Sigmoid colon (tissue), 7 donors: Measurements from ENCODE around the gene CHRNB2. TPM values are rescaled to one million over a fixed set of nuclear protein-coding genes. Genes with fewer than 3 reads are reported as not detected.
"Not testable (repeated sequence)": the region's sequence is repeated elsewhere in the genome, so short reads cannot be mapped to it uniquely, and the experiment has no call there.

ENCODE experiments used
- DNase-seq: peaks from one replicate; pipeline ENCODE4 v3.0.0-alpha.2; 2019
- H3K27ac ChIP-seq, 4 donors: fragments of 200-600 bp; sonication (generic); one replicate each; pipeline ENCODE4 v1.5.1; 2016 to 2019; ENCODE audit warnings: mild to moderate bottlenecking in 1 of 4
- H3K27me3 ChIP-seq, 3 donors: fragments of 200-600 bp; sonication (generic); one replicate each; pipeline ENCODE4 v1.5.1; 2019; ENCODE audit warnings: mild to moderate bottlenecking in 1 of 3
- H3K36me3 ChIP-seq, 4 donors: fragments of 200-600 bp; sonication (generic); one replicate each; pipeline ENCODE4 v1.5.1; 2016 to 2019
- H3K4me1 ChIP-seq, 4 donors: fragments of 200-600 bp; sonication (generic); one replicate each; pipeline ENCODE4 v1.5.1; 2017 to 2019
- H3K4me3 ChIP-seq, 4 donors: fragments of 200-600 bp; sonication (generic); one replicate each; pipeline ENCODE4 v1.5.1; 2017 to 2019; ENCODE audit warnings: mild to moderate bottlenecking in 2 of 4, moderate library complexity in 1 of 4
- H3K9me3 ChIP-seq, 4 donors: fragments of 200-600 bp in 3 of 4; sonication (generic) in 3 of 4; one replicate each; pipeline versions ENCODE4 v1.5.1 to v1.6.1; 2013 to 2019
- CTCF ChIP-seq, 4 experiments: fragments of 450-650 bp in 3 of 4; fragments of 200-600 bp in 1 of 4; IDR thresholded peaks; one replicate each; pipeline ENCODE4 v1.5.1; 2016 to 2019; ENCODE audit warnings: antibody characterized with exemption in 4 of 4, mild to moderate bottlenecking in 3 of 4, moderate library complexity in 2 of 4
- EP300 ChIP-seq, 4 donors: sonication (generic); formaldehyde crosslinking; IDR thresholded peaks; one replicate each; pipeline ENCODE4 v1.6.1; 2017; ENCODE audit warnings: antibody characterized with exemption in 4 of 4
- POLR2A ChIP-seq, 2 donors: fragments of 450-650 bp; IDR thresholded peaks; one replicate each; pipeline ENCODE4 v1.6.1; 2016; ENCODE audit warnings: antibody characterized with exemption in 2 of 2, mild to moderate bottlenecking in 2 of 2, moderate library complexity in 2 of 2
- POLR2AphosphoS5 ChIP-seq, 4 donors: sonication (generic); formaldehyde crosslinking; IDR thresholded peaks; one replicate each; pipeline ENCODE4 v1.6.1; 2017; ENCODE audit warnings: antibody characterized with exemption in 4 of 4
- WGBS, 2 donors: extraction: QIAGEN DNeasy Blood & Tissue Kit; methylation state at CpG; one replicate each; pipeline ENCODE4 v1.1.7; 2013; 5-methylcytosine and 5-hydroxymethylcytosine counted together
- intact Hi-C: fragments of 100-400 bp; cut with DNase I; formaldehyde crosslinking; loops from one replicate; pipeline ENCODE4 v1.15.1; 2023
- polyA plus RNA-seq, 3 donors: library from polyadenylated mRNA; stranded (reverse); fragments of 200-250 nt; gene quantifications; one replicate each; pipeline ENCODE4 v1.2.3, GENCODE V29; 2013
- total RNA-seq, 4 donors: library from RNA; depleted of rRNA; stranded (reverse); fragments of >200 nt; gene quantifications; one replicate each; pipeline ENCODE4 v1.1.0, GENCODE V29; 2016
- donor health status: healthy with polysubstance abuse.
- donor health status: Bipolar disorder and iron deficiency.
- donor health status: healthy.

Gene CHRNB2
- total and polyA plus RNA-seq, 7 donors = under 0.01 to 1.7 (median 0.95) TPM; not detected in 2

- no peak overlapping the region for H3K4me3 ChIP-seq
- no peaks in the 10 kb centered on the region for H3K27me3 ChIP-seq
- DNase-seq = no peak
- H3K36me3 ChIP-seq = no peaks in the 10 kb centered on the region
- intact Hi-C loops = no loop called here
- H3K27ac ChIP-seq = no peak overlapping the region
- TF ChIP-seq POLR2AphosphoS5 (IDR thresholded peaks at IDR 0.05) = no peak
- TF ChIP-seq CTCF (IDR thresholded peaks at IDR 0.05) = no peak
- no peak for TF ChIP-seq POLR2A (IDR thresholded peaks at IDR 0.05)
- no peak for TF ChIP-seq EP300 (IDR thresholded peaks at IDR 0.05)
- no peaks in the 10 kb centered on the region for H3K4me1 ChIP-seq
- H3K9me3 ChIP-seq = no peaks in the 10 kb centered on the region
Observed at GRCh38 chr1:154524881-154525280, 42.7 kb upstream of the CHRNB2 start.

DNA sequence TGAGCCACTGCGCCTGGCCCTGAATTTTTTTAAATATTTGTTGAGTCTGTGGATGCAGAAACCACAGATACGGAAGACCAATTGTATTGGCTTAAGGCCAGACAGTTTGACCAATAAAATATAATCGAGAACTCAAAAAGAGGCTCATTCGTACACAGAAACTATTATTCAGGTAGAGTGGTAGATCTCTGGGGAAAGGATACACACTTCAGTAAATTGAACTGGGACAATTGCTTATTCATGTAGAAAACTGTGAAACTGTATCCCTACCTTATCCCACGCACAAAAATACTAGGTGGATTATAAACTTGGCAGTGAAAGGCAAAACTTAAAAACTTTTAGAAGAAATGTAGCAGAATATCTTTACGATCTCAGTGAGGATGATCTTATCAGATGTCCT is 40.4 kb upstream of the CHRNB2 start:
- intact Hi-C loops = no loop called here
- Histone ChIP-seq H3K27me3 (no peaks in the 10 kb centered on the region), H3K4me3 (no peak overlapping the region), H3K36me3 (no peaks in the 10 kb centered on the region), H3K9me3 (no peaks in the 10 kb centered on the region), H3K27ac (no peak overlapping the region), H3K4me1 (no peaks in the 10 kb centered on the region)
- TF ChIP-seq POLR2AphosphoS5 (IDR thresholded peaks at IDR 0.05) (no peak), POLR2A (IDR thresholded peaks at IDR 0.05) (no peak), CTCF (IDR thresholded peaks at IDR 0.05) (no peak), EP300 (IDR thresholded peaks at IDR 0.05) (no peak)
- no peak for DNase-seq
- 39 to 80% methylated on average over 6 of the region's 6 CpGs for WGBS, 2 donors

- no peak for TF ChIP-seq CTCF (IDR thresholded peaks at IDR 0.05)
- no peak for TF ChIP-seq POLR2A (IDR thresholded peaks at IDR 0.05)
- no peak for TF ChIP-seq POLR2AphosphoS5 (IDR thresholded peaks at IDR 0.05)
- no peak for TF ChIP-seq EP300 (IDR thresholded peaks at IDR 0.05)
- no peaks in the 10 kb centered on the region for H3K36me3 ChIP-seq
- DNase-seq = no peak
- H3K27me3 ChIP-seq = no peaks in the 10 kb centered on the region
- 93 to 96% methylated on average over 6 of the region's 6 CpGs for WGBS, 2 donors
- H3K4me1 ChIP-seq = no peaks in the 10 kb centered on the region
- no peak overlapping the region for H3K4me3 ChIP-seq
- no peak overlapping the region for H3K27ac ChIP-seq
- H3K9me3 ChIP-seq = no peaks in the 10 kb centered on the region
- intact Hi-C loops = no loop called here
Observed at GRCh38 chr1:154529308-154529707, 38.3 kb upstream of the CHRNB2 start.

DNA sequence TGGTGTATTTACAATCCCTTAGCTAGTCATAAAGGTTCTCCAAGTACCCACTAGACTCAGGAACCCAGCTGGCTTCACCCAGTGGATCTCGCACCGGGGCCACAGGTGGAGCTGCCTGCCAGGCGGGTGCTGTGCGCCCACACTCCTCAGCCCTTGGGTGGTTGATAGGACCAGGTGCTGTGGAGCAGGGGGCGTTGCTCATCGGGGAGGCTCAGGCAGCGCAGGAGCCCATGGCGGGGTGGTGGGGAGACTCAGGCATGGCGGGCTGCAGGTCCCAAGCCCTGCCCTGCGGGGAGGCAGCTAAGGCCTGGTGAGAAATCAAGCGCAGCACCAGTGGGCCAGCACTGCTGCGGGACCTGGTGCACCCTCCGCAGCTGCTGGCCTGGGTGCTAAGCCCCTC is 35.6 kb upstream of the CHRNB2 start:
- H3K9me3 ChIP-seq, DNase-seq, H3K27me3 ChIP-seq, intact Hi-C loops, H3K4me3 ChIP-seq, H3K27ac ChIP-seq, H3K36me3 ChIP-seq, H3K4me1 ChIP-seq: not testable (repeated sequence)
- 95 to 96% methylated on average over 13 of the region's 13 CpGs for WGBS, 2 donors

- WGBS, 2 donors = 46 to 68% methylated on average over 11 of the region's 11 CpGs
- TF ChIP-seq POLR2AphosphoS5 (IDR thresholded peaks at IDR 0.05) (no peak), POLR2A (IDR thresholded peaks at IDR 0.05) (no peak), EP300 (IDR thresholded peaks at IDR 0.05) (no peak), CTCF (IDR thresholded peaks at IDR 0.05) (peak in 1 of 4 experiments; percentile 10)
- intact Hi-C loops = no loop called here
Observed at GRCh38 chr1:154533952-154534844, 33.4 kb upstream of the CHRNB2 start.

More at GRCh38 chr1:154533952-154534844, 33.4 kb upstream of the CHRNB2 start:
- Histone ChIP-seq H3K9me3 (no peaks in the 10 kb centered on the region), H3K27ac (no peak overlapping the region), H3K36me3 (no peaks in the 10 kb centered on the region), H3K4me1 (no peaks in the 10 kb centered on the region), H3K4me3 (no peak overlapping the region), H3K27me3 (no peaks in the 10 kb centered on the region)
- DNase-seq = no peak
